Mesenchymal stem cell (in vitro differentiated cells and primary cell): ENCODE results near the gene PPM1E.

Experiments
- DNase-seq: peaks from one replicate; pipeline ENCODE4 v3.0.0-alpha.2; 2013
- H2AFZ ChIP-seq: one replicate; pipeline ENCODE4 v1.6.1; 2013; ENCODE audit warnings: low read depth, mild to moderate bottlenecking, control low read depth, inconsistent platforms, low read length, moderate library complexity
- H2AK5ac ChIP-seq: 2 replicates; pipeline ENCODE4 v1.6.1; 2013; ENCODE audit warnings: low read length, moderate library complexity, mild to moderate bottlenecking, inconsistent platforms; ENCODE audit not compliant: severe bottlenecking
- H2BK120ac ChIP-seq: one replicate; pipeline ENCODE4 v1.6.1; 2013; ENCODE audit warnings: low read depth, mild to moderate bottlenecking, inconsistent platforms, low read length, moderate library complexity
- H2BK12ac ChIP-seq, 2 experiments: one replicate each; pipeline ENCODE4 v1.6.1; 2013; ENCODE audit warnings: inconsistent platforms in 2 of 2, low read length in 2 of 2, mild to moderate bottlenecking in 2 of 2, moderate library complexity in 2 of 2, control low read depth in 1 of 2
- H2BK15ac ChIP-seq: one replicate; pipeline ENCODE4 v1.6.1; 2013; ENCODE audit warnings: mild to moderate bottlenecking, low read depth, inconsistent platforms; ENCODE audit not compliant: poor library complexity, severe bottlenecking
- H2BK5ac ChIP-seq: 2 replicates; pipeline ENCODE4 v1.6.1; 2013; ENCODE audit warnings: low read depth, mild to moderate bottlenecking, low read length, control low read depth, inconsistent platforms; ENCODE audit not compliant: poor library complexity, severe bottlenecking
- H3K14ac ChIP-seq, 2 experiments: one replicate each; pipeline ENCODE4 v1.6.1; 2013; ENCODE audit warnings: inconsistent platforms in 2 of 2, low read length in 2 of 2, control low read depth in 1 of 2, mild to moderate bottlenecking in 1 of 2, moderate library complexity in 1 of 2
- H3K18ac ChIP-seq, 2 experiments: one replicate each; pipeline ENCODE4 v1.6.1; 2013; ENCODE audit warnings: inconsistent platforms in 2 of 2, low read length in 2 of 2, control low read depth in 1 of 2, low read depth in 1 of 2, mild to moderate bottlenecking in 1 of 2
- H3K23ac ChIP-seq, 2 experiments: one replicate each; pipeline ENCODE4 v1.6.1; 2013; ENCODE audit warnings: inconsistent platforms in 2 of 2, low read length in 2 of 2, mild to moderate bottlenecking in 2 of 2, moderate library complexity in 2 of 2, control low read depth in 1 of 2
- H3K27ac ChIP-seq: 2 replicates; pipeline ENCODE4 v1.5.1; 2013; ENCODE audit warnings: mild to moderate bottlenecking, moderate library complexity, low read length, control low read depth, inconsistent platforms; ENCODE audit not compliant: poor library complexity, severe bottlenecking
- H3K27me3 ChIP-seq, 2 experiments: 2 replicates each; pipeline versions ENCODE4 v1.6.1 to v1.7.0; 2013; ENCODE audit warnings: low read length in 2 of 2, mild to moderate bottlenecking in 2 of 2, moderate library complexity in 2 of 2, control low read depth in 1 of 2, inconsistent platforms in 1 of 2; ENCODE audit not compliant: control insufficient read depth in 1 of 2, insufficient read depth in 1 of 2
- H3K36me3 ChIP-seq, 2 experiments: 2 replicates each; pipeline versions ENCODE4 v1.6.1 to v1.7.0; 2013; ENCODE audit warnings: low read length in 2 of 2, control low read depth in 1 of 2, inconsistent platforms in 1 of 2, low read depth in 1 of 2, mild to moderate bottlenecking in 1 of 2; ENCODE audit not compliant: insufficient read depth in 2 of 2, control insufficient read depth in 1 of 2
- H3K4ac ChIP-seq, 2 experiments: one replicate each; pipeline ENCODE4 v1.6.1; 2013; ENCODE audit warnings: inconsistent platforms in 2 of 2, low read length in 2 of 2, mild to moderate bottlenecking in 2 of 2, moderate library complexity in 2 of 2, control low read depth in 1 of 2, low read depth in 1 of 2
- H3K4me1 ChIP-seq: 2 replicates; pipeline ENCODE4 v1.6.1; 2013; ENCODE audit warnings: low read depth, low read length, control low read depth; ENCODE audit not compliant: control insufficient read depth, insufficient read depth
- H3K4me2 ChIP-seq: 2 replicates; pipeline ENCODE4 v1.6.1; 2013; ENCODE audit warnings: low read length, mild to moderate bottlenecking, inconsistent platforms; ENCODE audit not compliant: poor library complexity, severe bottlenecking
- H3K4me3 ChIP-seq, 2 experiments: 2 replicates each; pipeline versions ENCODE4 v1.5.1 to v1.7.0; 2013; ENCODE audit warnings: low read length in 2 of 2, mild to moderate bottlenecking in 2 of 2, control low read depth in 1 of 2, low read depth in 1 of 2; ENCODE audit not compliant: insufficient read depth in 1 of 2
- H3K79me1 ChIP-seq: replicated peaks from 2 replicates; pipeline ENCODE4 v1.6.1; 2013; ENCODE audit warnings: mild to moderate bottlenecking, control low read depth, low read length, inconsistent platforms; ENCODE audit not compliant: poor library complexity, severe bottlenecking
- H3K9ac ChIP-seq: 2 replicates; pipeline ENCODE4 v1.7.0; 2013; ENCODE audit warnings: mild to moderate bottlenecking, low read length, moderate library complexity
- H3K9me3 ChIP-seq: 2 replicates; pipeline ENCODE4 v1.7.0; 2013; ENCODE audit warnings: mild to moderate bottlenecking, low read length; ENCODE audit not compliant: control insufficient read depth
- H4K8ac ChIP-seq: one replicate; pipeline ENCODE4 v1.6.1; 2013; ENCODE audit warnings: inconsistent platforms, mild to moderate bottlenecking, low read length, moderate library complexity
- H4K91ac ChIP-seq: one replicate; pipeline ENCODE4 v1.6.1; 2013; ENCODE audit warnings: mild to moderate bottlenecking, low read length, inconsistent platforms
- WGBS: methylation state at CpG from one replicate; pipeline ENCODE4 v1.1.7; 2013; ENCODE audit warnings: mixed read lengths; 5-methylcytosine and 5-hydroxymethylcytosine counted together

PPM1E gene

DNA sequence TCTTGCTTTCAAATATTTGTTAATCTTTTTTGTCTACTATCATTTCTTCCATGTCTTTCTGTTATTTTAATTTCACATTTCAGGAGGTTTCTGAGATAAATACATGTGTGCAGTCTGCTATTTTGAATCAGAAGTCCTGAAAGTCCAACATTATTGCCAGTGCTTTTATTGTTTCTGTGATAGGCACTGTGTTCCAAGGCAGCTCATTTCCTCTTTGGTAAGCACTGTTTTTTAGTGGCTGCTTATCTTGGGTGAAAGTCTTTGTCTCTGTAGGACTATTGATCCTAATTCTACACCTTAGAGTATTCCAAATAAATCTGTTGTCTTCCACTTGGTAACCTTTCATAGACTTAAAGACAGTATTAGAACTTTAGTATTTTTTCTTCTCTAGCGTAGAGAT is 76.1 kb downstream of the PPM1E start:
- no peak overlapping the region for H4K8ac ChIP-seq
- H3K23ac ChIP-seq = no peak overlapping the region
- WGBS = no CpG with 5 or more reads among the region's 1 CpG

DNA sequence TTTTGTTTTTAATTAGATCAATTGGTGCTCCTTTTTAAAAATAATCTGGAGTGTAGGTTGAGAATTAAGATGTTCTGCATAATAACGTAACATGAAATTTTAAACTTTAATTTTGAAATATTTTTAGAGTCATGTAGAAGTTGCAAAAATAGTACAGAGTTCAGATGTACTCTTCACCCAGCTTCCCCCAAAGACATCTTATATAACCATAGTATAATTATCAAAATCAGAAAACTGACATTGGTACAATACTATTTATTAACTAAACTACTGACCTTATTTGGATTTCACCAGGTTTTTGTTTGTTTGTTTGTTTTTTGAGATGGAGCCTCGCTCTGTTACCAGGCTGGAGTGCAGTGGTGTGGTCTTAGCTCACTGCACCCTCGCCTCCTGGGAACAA is 76.9 kb downstream of the PPM1E start:
- no peak overlapping the region for H3K14ac ChIP-seq
- no peak overlapping the region for H4K91ac ChIP-seq
- no peak overlapping the region for H3K4ac ChIP-seq
- no peak overlapping the region for H2AFZ ChIP-seq
- no peak overlapping the region for H2BK12ac ChIP-seq
- H2BK5ac ChIP-seq = no peak overlapping the region
- H3K4me2 ChIP-seq = no peak overlapping the region
- H4K8ac ChIP-seq = no peak overlapping the region
- no peak for DNase-seq
- H2BK15ac ChIP-seq = no peak overlapping the region
- H2AK5ac ChIP-seq = no peak overlapping the region
- H3K79me1 ChIP-seq = no peaks in the 10 kb centered on the region
- H3K9me3 ChIP-seq = no peaks in the 10 kb centered on the region
- no peak overlapping the region for H3K27ac ChIP-seq
- no peaks in the 10 kb centered on the region for H3K27me3 ChIP-seq
- no peak overlapping the region for H3K18ac ChIP-seq
- H3K4me3 ChIP-seq = no peak overlapping the region
- WGBS = 39% methylated on average over 2 of the region's 3 CpGs
- H3K36me3 ChIP-seq = no peaks in the 10 kb centered on the region
- H3K23ac ChIP-seq = no peak overlapping the region
- no peak overlapping the region for H3K9ac ChIP-seq
- H2BK120ac ChIP-seq = no peak overlapping the region
- H3K4me1 ChIP-seq = no peaks in the 10 kb centered on the region

More for the DNA sequence above, 76.1 kb downstream of the PPM1E start:
- no peak overlapping the region for H2BK120ac ChIP-seq
- no peak overlapping the region for H3K4me3 ChIP-seq
- no peak overlapping the region for H3K4ac ChIP-seq
- H3K9me3 ChIP-seq = no peaks in the 10 kb centered on the region
- H3K79me1 ChIP-seq = no peaks in the 10 kb centered on the region
- no peaks in the 10 kb centered on the region for H3K27me3 ChIP-seq
- no peak overlapping the region for H4K91ac ChIP-seq
- H2AK5ac ChIP-seq = no peak overlapping the region
- no peak overlapping the region for H3K18ac ChIP-seq
- H3K14ac ChIP-seq = no peak overlapping the region
- no peak overlapping the region for H2BK12ac ChIP-seq
- no peak overlapping the region for H2BK5ac ChIP-seq
- H3K4me2 ChIP-seq = no peak overlapping the region
- no peak overlapping the region for H2AFZ ChIP-seq
- no peak for DNase-seq
- H3K4me1 ChIP-seq = no peaks in the 10 kb centered on the region
- H3K9ac ChIP-seq = no peak overlapping the region
- no peak overlapping the region for H2BK15ac ChIP-seq
- H3K27ac ChIP-seq = no peak overlapping the region
- no peaks in the 10 kb centered on the region for H3K36me3 ChIP-seq

DNA sequence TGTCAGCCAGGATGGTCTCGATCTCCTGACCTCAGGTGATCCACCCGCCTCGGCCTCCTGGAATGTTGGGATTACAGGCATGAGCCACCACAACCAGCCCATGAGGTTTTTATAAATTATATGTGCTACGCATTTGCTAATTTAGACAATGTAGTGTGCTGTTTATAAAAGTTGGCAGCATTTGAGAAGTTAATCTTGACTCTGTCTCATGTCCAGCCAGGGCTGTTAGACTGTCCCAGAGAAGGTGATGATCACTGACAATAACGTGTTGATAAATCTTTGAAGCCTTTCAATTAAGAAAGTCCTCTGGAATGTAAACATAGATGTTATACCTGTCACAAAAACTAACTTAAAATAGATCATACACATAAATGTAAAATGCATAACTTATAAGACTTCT is 82.0 kb downstream of the PPM1E start:
- no peak overlapping the region for H2AK5ac ChIP-seq

DNA sequence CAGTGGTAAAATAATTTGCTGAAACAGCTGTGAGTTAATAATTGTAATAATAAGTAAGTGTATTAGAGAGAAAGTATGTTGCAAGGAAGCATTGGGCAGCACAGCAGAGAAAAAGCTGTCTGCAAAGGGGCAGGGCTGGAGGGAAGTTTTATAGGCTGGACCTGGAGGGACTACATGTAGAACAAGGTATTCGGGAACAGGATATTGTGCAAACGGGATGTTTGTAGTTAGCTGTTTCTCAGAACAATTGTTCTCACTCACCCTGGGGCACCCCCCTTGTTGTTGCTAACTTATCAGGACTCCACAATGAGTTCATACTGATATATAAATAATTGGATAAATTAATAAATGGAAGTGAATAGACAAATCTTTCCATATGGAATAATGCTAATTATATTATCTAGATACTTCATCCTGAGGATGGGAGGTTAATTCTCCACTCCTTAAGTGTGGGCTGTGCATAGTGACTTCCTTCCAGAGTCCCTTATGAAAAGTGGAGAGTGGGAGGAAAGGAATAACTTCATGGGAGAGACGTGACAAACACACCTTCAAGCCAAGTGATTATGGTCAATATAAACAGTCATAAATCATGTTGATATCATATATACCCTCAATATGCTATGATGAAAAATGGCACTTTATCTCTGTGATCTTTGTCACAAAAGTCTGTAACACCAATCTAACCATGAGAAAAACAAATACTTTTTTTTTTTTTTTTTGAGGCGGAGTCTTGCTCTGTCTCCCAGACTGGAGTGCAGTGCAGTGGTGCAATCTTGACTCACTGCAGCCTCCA is 85.4 kb downstream of the PPM1E start:
- 90% methylated on average over 3 of the region's 4 CpGs for WGBS
- Histone ChIP-seq H2BK15ac (no peak overlapping the region), H2BK120ac (no peak overlapping the region), H2AFZ (no peak overlapping the region), H3K9ac (no peak overlapping the region), H3K18ac (no peak overlapping the region), H3K9me3 (no peaks in the 10 kb centered on the region), H2BK12ac (no peak overlapping the region), H3K4me1 (no peaks in the 10 kb centered on the region), H3K36me3 (no peaks in the 10 kb centered on the region), H2AK5ac (no peak overlapping the region), H3K23ac (no peak overlapping the region), H2BK5ac (no peak overlapping the region), H4K8ac (no peak overlapping the region), H3K4ac (no peak overlapping the region), H4K91ac (no peak overlapping the region), H3K27me3 (no peaks in the 10 kb centered on the region), H3K14ac (no peak overlapping the region), H3K4me3 (no peak overlapping the region), H3K27ac (no peak overlapping the region), H3K4me2 (no peak overlapping the region), H3K79me1 (no peaks in the 10 kb centered on the region)
- DNase-seq = no peak

More for the DNA sequence above, 82.0 kb downstream of the PPM1E start:
- Histone ChIP-seq H4K8ac (no peak overlapping the region), H2BK120ac (no peak overlapping the region), H3K4me1 (no peaks in the 10 kb centered on the region), H2BK12ac (no peak overlapping the region), H3K23ac (no peak overlapping the region), H3K27me3 (no peaks in the 10 kb centered on the region), H2BK15ac (no peak overlapping the region), H3K14ac (no peak overlapping the region), H4K91ac (no peak overlapping the region), H3K79me1 (no peaks in the 10 kb centered on the region), H3K4me3 (no peak overlapping the region), H3K36me3 (no peaks in the 10 kb centered on the region), H2AFZ (no peak overlapping the region), H3K9me3 (no peaks in the 10 kb centered on the region), H3K27ac (no peak overlapping the region), H3K4ac (no peak overlapping the region), H3K18ac (no peak overlapping the region), H2BK5ac (no peak overlapping the region), H3K9ac (no peak overlapping the region), H3K4me2 (no peak overlapping the region)
- 96% methylated on average over 4 of the region's 5 CpGs for WGBS
- no peak for DNase-seq
